ENCODE results near the gene GLT6D1.

DNA sequence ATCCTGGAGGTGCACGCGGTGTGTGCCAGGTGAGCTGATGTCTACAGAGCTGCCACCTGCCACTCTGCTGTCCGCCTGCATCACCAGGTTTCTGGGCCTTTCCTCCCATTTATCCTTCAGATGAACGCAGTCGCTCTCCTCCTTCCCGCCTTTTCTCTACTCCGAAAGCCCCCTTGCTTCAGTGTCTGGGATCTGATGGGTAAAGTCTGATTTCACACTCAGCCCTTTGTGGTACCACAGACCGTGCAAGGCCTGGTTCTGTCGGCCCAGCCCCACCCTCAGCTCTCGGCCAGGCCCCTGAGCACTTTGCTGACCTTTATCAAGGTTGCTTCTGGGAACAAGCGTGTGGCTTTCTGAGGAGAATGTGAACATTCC, 32.5 kb downstream of the GLT6D1 start:
- TF ChIP-seq, protein P1, sequence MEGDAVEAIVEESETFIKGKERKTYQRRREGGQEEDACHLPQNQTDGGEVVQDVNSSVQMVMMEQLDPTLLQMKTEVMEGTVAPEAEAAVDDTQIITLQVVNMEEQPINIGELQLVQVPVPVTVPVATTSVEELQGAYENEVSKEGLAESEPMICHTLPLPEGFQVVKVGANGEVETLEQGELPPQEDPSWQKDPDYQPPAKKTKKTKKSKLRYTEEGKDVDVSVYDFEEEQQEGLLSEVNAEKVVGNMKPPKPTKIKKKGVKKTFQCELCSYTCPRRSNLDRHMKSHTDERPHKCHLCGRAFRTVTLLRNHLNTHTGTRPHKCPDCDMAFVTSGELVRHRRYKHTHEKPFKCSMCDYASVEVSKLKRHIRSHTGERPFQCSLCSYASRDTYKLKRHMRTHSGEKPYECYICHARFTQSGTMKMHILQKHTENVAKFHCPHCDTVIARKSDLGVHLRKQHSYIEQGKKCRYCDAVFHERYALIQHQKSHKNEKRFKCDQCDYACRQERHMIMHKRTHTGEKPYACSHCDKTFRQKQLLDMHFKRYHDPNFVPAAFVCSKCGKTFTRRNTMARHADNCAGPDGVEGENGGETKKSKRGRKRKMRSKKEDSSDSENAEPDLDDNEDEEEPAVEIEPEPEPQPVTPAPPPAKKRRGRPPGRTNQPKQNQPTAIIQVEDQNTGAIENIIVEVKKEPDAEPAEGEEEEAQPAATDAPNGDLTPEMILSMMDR (conservative IDR thresholded peaks at IDR 0.05; ENCODE audit: low read length), result no peak
- TF ChIP-seq EZH2phosphoT487 (IDR thresholded peaks at IDR 0.05; ENCODE audit: borderline replicate concordance, low read depth, low read length), result no peak

Data from OCI-LY7 (cell line).